NK-92 treated with Interleukin-12 subunit alpha and Interleukin-12 subunit beta, amount 100 ng/mL, for 24 hours (cell line): ENCODE results near the gene HOXA1.
"Not testable (repeated sequence)": the region's sequence is repeated elsewhere in the genome, so short reads cannot be mapped to it uniquely, and the experiment has no call there.

ENCODE experiments used
- DNase-seq: peaks from one replicate; lab custom pipeline; 2025; lab: John Stamatoyannopoulos, UW

Gene HOXA1

GRCh38 chr7:27046854-27047549, 48.8 kb downstream of the HOXA1 start:
- no peak for DNase-seq

DNA sequence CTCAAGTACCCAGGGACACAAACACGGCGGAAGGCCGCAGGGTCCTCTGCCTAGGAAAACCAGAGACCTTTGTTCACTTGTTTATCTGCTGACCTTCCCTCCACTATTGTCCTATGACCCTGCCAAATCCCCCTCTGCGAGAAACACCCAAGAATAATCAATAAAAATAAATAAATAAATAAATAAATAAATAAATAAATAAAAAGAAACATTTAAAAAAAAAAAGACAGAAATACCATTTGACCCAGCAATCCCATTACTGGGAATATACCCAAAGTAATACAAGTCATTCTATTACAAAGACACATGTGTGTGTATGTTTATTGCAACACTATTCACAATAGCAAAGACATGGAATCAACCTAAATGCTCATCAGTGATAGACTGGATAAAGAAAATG, 49.8 kb downstream of the HOXA1 start:
- DNase-seq = not testable (repeated sequence)

DNA sequence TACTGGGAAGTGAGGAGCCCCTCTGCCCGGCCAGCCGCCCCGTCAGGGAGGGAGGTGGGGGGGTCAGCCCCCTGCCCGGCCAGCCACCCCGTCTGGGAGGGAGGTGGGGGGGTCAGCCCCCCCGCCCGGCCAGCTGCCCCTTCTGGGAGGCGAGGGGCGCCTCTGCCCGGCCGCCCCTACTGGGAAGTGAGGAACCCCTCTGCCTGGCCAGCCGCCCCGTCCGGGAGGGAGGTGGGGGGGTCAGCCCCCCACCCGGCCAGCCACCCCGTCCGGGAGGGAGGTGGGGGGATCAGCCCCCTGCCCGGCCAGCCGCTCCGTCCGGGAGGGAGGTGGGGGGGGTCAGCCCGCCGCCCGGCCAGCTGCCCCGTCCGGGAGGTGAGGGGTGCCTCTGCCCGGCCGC, 50.7 kb downstream of the HOXA1 start:
- not testable (repeated sequence) for DNase-seq
